Astrocyte of the cerebellum (primary cell): ENCODE data around the gene MED26.

ENCODE experiments used
- DNase-seq: peaks from one replicate; pipeline ENCODE4 v3.0.0-alpha.2; 2011; ENCODE audit warnings: low read depth
- H3K4me3 ChIP-seq: 2 replicates; pipeline ENCODE4 v1.5.1; 2011; ENCODE audit warnings: mild to moderate bottlenecking, low read depth, low read length, moderate library complexity
- CTCF ChIP-seq: IDR thresholded peaks from 2 replicates; pipeline ENCODE4 v1.5.1; 2012; ENCODE audit warnings: low read length, low read depth, moderate library complexity, mild to moderate bottlenecking; ENCODE audit errors: missing control alignments
- in situ Hi-C: cut with HindIII; loops from 2 replicates; pipeline ENCODE4 v1.10.0; 2017; ENCODE audit warnings: low sequenced_read_pairs

Gene MED26

DNA sequence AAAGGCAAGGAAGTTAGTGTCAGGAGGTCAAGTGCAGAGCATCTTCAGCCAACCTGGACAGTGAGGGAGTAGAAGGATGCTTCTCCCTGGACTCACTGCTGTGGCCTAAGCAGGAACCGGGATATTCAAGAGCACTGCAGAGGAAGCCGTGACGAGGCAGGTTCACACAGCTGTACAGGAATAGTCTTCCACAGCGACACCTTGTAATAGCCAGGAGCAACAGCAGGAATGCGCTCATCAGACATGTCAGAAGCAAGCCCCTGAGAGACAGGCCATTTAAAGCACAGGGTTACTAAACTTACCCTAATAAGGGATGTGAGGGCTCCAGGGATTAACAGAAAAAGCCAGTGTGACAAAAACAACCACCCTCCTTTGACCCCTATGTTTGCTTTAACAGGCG is 3.5 kb upstream of the MED26 start:
- in situ Hi-C loops: no loop called here
- no peak for DNase-seq
- no peak for TF ChIP-seq CTCF
- H3K4me3 ChIP-seq: no peak overlapping the region

DNA sequence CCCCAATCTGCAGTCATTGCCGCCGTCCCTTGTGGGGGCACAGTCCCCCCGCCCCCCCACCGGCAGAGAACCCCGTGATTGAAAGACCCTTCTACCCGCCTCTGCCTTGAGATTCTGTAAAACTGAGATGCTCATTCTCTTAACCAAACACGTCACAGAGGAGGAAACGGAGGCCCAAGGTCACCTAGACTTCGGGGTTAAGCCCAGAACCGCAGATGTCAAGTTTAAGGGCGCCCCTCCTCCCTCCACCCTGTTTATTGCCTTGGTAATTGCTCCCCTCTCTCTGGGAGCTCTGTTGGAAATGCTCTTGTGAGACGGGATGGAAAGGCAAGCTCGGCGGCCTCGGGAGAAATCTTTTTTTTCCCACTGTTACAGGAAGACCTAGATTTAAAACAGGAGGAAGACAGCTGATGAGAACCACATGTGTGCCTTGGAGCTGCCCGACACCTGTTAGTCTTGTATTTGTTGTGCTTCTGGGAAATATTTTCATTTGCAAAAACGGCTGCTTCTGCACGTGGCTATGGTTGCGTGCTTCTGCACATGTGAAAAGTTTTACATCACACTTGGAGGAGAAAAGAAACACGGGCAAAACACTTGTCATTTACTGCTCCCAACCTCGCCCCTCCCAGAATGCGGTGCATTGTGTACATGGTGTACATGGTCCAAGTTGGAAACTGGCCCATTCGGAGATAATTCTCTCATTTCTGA is 1.1 kb upstream of the MED26 start:
- in situ Hi-C loops: no loop called here

DNA sequence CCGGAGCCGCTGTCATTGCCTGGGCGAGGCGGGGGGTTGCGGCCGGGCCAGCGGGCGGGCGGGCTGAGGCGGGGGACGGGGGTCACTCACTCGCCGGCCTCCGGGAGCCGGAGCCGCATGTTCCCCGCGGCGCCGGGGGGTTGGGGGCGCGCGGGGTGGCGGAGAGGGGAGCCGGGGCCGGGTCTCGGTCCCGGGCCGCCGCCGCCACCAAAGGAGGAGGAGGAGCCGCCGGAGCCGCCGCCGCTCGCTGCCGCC is 149 bp downstream of the MED26 start:
- in situ Hi-C loops: no loop called here
- no peak for DNase-seq
- TF ChIP-seq CTCF: no peak
- H3K4me3 ChIP-seq: peak overlapping the region; percentile 97

More for the DNA sequence above, 1.1 kb upstream of the MED26 start:
- no peak for DNase-seq
- TF ChIP-seq CTCF: no peak
- peak overlapping the region; percentile 97 for H3K4me3 ChIP-seq

DNA sequence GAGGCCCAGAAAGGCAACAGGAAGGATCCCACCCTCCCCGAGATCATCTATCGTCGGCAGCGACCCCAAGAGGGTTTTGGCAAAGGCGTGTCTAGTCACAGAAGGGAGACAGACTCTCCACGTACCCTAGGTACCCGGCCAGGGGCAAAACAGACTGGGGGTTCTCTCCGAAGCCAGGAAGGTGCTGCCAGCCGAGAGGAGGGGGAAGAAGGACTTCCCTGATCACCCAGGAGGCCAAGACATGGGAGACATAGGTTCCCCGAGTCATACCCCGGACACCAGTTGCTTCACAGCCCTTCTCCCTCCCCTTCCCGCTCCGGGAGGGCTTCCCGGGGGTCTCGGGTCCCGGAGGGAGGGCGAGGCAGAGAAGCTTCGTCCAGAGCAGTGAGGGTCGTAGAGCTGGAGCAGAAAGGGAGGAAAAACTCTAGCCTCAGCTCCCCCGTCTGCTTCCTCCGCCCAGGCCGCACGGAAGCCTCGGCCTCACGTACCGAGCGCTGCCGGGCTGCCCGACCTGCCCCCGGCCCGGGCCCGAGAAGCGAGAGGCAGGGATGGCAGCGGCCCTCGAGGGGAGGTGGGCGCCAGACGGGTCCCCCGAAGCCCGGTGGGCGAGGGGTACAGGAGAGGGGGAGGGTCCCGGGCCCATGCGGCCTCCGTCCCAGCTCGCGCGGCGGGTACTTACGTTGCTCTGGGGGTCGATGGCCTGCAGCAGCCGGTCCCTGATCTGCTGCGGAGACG is 644 bp downstream of the MED26 start:
- TF ChIP-seq CTCF: no peak
- in situ Hi-C loops: no loop called here
- no peak for DNase-seq
- H3K4me3 ChIP-seq: peak overlapping the region; percentile 97

DNA sequence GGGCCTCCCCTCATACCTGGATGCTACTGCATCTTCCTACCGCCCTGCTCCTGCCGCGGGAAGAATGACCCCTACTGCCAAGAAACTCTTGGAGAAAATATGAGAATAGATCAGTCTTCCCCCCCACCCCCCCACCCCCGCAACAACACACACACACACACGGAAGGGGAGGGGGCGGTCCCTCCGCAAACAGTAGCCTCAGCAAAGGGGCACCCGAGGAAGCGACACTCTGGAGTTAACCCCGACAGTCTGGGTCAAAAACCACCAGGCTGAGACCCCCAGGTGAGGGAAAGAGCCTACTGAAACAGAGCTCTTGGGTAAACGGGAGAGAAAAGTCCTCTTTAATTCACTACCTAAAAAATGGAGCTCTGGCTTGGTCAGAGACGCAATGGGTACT is 1.2 kb downstream of the MED26 start:
- no peak for DNase-seq
- H3K4me3 ChIP-seq: peak overlapping the region; percentile 97
- in situ Hi-C loops: no loop called here
- TF ChIP-seq CTCF: no peak

DNA sequence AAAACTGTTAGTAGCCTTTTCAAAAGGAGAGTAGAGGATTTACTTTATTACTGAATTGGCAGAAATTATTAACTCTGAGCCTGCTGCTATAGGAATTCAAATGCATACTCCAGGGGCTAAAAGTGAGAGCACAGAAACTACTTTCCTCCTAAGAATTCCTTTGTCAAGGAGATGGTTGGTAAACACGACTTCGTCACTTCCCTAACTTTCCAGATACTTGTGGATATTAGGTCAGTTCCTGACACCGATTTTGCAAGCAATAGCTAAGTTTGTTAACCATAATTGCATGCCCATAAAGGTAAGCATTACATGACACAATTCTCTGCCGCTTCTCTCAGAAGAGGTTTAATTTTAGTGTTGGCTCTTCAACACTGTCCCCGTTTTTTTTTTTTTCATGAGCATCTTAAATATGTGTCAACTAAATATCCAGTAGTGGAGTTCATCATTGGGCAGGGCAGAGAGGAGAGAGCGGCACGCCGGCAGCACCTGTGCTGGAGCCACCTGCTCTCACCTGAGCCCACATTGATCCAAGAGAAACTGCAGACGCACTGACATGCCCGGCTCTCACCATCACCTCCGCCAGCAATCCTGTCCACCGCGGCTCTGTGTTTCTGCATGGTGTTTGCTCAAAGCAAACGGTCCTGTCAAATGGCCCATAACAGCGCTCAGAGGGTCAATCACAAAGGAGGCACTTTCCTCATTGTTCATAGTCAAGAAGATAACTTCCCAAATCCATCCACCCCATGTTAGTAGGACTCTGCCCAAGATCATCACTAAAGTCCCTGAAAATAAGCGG is 2.6 kb downstream of the MED26 start:
- no peak for TF ChIP-seq CTCF
- DNase-seq: no peak
- in situ Hi-C loops: no loop called here
- H3K4me3 ChIP-seq: no peak overlapping the region
